Neuronal stem cell (in vitro differentiated cells): ENCODE results near the gene KIAA0232.
"Not testable (repeated sequence)": the region's sequence is repeated elsewhere in the genome, so short reads cannot be mapped to it uniquely, and the experiment has no call there.

Experiments used
- DNase-seq: peaks from one replicate; pipeline ENCODE4 v3.0.0-alpha.2; 2013; ENCODE audit warnings: low spot score
- H2AFZ ChIP-seq: one replicate; pipeline ENCODE4 v1.6.1; 2013; ENCODE audit warnings: mild to moderate bottlenecking, low read length, inconsistent platforms
- H2AK5ac ChIP-seq: 2 replicates; pipeline ENCODE4 v1.6.1; 2013; ENCODE audit warnings: low read depth, mild to moderate bottlenecking, inconsistent platforms, low read length, moderate library complexity, mixed read lengths
- H2BK120ac ChIP-seq: 2 replicates; pipeline ENCODE4 v1.6.1; 2013; ENCODE audit warnings: low read depth, mild to moderate bottlenecking, inconsistent platforms, low read length, moderate library complexity, mixed read lengths
- H2BK12ac ChIP-seq: one replicate; pipeline ENCODE4 v1.6.1; 2013; ENCODE audit warnings: low read length, inconsistent platforms
- H2BK15ac ChIP-seq: 2 replicates; pipeline ENCODE4 v1.6.1; 2013; ENCODE audit warnings: mild to moderate bottlenecking, low read length, inconsistent platforms, mixed read lengths
- H2BK5ac ChIP-seq: one replicate; pipeline ENCODE4 v1.6.1; 2013; ENCODE audit warnings: inconsistent platforms, mild to moderate bottlenecking, low read length, moderate library complexity
- H3K14ac ChIP-seq: one replicate; pipeline ENCODE4 v1.6.1; 2013; ENCODE audit warnings: low read length, inconsistent platforms
- H3K18ac ChIP-seq: 2 replicates; pipeline ENCODE4 v1.6.1; 2013; ENCODE audit warnings: low read length, inconsistent platforms
- H3K23ac ChIP-seq: 2 replicates; pipeline ENCODE4 v1.6.1; 2013; ENCODE audit warnings: low read depth, mild to moderate bottlenecking, mixed read lengths, low read length, inconsistent platforms; ENCODE audit not compliant: poor library complexity
- H3K27ac ChIP-seq: replicated peaks from 3 replicates; pipeline ENCODE4 v1.5.1; 2013; ENCODE audit warnings: low read length, inconsistent platforms
- H3K27me3 ChIP-seq, 3 experiments: 2 replicates each; pipeline ENCODE4 v1.6.1; 2013; ENCODE audit warnings: low read length in 3 of 3, mild to moderate bottlenecking in 2 of 3, inconsistent platforms in 1 of 3, low read depth in 1 of 3, mixed read lengths in 1 of 3, moderate library complexity in 1 of 3; ENCODE audit not compliant: control insufficient read depth in 3 of 3, insufficient read depth in 3 of 3
- H3K36me3 ChIP-seq, 2 donors: replicated peaks in 1 of 2; 2 replicates each; pipeline ENCODE4 v1.6.1; 2013; ENCODE audit warnings: low read length in 2 of 2; ENCODE audit not compliant: control insufficient read depth in 2 of 2, insufficient read depth in 2 of 2
- H3K4ac ChIP-seq: 2 replicates; pipeline ENCODE4 v1.6.1; 2013; ENCODE audit warnings: inconsistent platforms, mild to moderate bottlenecking, low read length, moderate library complexity
- H3K4me1 ChIP-seq, 2 donors: 1 replicate in 1 of 2; 2 replicates in 1 of 2; pipeline ENCODE4 v1.6.1; 2013; ENCODE audit warnings: low read length in 2 of 2, low read depth in 1 of 2; ENCODE audit not compliant: control insufficient read depth in 2 of 2, insufficient read depth in 1 of 2
- H3K4me2 ChIP-seq: one replicate; pipeline ENCODE4 v1.6.1; 2013; ENCODE audit warnings: mild to moderate bottlenecking, low read length, inconsistent platforms; ENCODE audit not compliant: insufficient read depth, poor library complexity, severe bottlenecking
- H3K4me3 ChIP-seq, 2 donors: 2 replicates each; pipeline ENCODE4 v1.5.1; 2013; ENCODE audit warnings: low read length in 2 of 2, mild to moderate bottlenecking in 2 of 2, inconsistent platforms in 1 of 2, moderate library complexity in 1 of 2
- H3K79me1 ChIP-seq: one replicate; pipeline ENCODE4 v1.6.1; 2013; ENCODE audit warnings: low read depth, mild to moderate bottlenecking, inconsistent platforms, low read length, moderate library complexity
- H3K9ac ChIP-seq: one replicate; pipeline ENCODE4 v1.6.1; 2013; ENCODE audit warnings: mild to moderate bottlenecking, low read depth, low read length, inconsistent platforms; ENCODE audit not compliant: poor library complexity
- H3K9me3 ChIP-seq, 2 donors: replicated peaks in 1 of 2; 2 replicates each; pipeline versions ENCODE3 to v1.6.1; 2013; ENCODE audit warnings: low read length in 2 of 2, mild to moderate bottlenecking in 2 of 2, inconsistent platforms in 1 of 2, low read depth in 1 of 2, mixed read lengths in 1 of 2, moderate library complexity in 1 of 2; ENCODE audit not compliant: control insufficient read depth in 2 of 2, insufficient read depth in 1 of 2
- H4K8ac ChIP-seq: one replicate; pipeline ENCODE4 v1.6.1; 2013; ENCODE audit warnings: low read depth, mild to moderate bottlenecking, inconsistent platforms, low read length, moderate library complexity
- H4K91ac ChIP-seq: one replicate; pipeline ENCODE4 v1.6.1; 2013; ENCODE audit warnings: low read length, low read depth, mild to moderate bottlenecking, inconsistent platforms; ENCODE audit not compliant: poor library complexity
- WGBS, 2 donors: extraction: QIAGEN DNeasy Blood & Tissue Kit; methylation state at CpG; one replicate each; pipeline ENCODE4 v1.1.7; 2013; ENCODE audit warnings: missing lambda C conversion rate in 2 of 2, mixed read lengths in 1 of 2; ENCODE audit not compliant: insufficient read length in 2 of 2, insufficient replicate concordance in 1 of 2; ENCODE audit errors: extremely low coverage in 2 of 2; 5-methylcytosine and 5-hydroxymethylcytosine counted together

The KIAA0232 gene

GRCh38 chr4:6905516-6906445 is 123.3 kb downstream of the KIAA0232 start:
- no peak overlapping the region for H2BK120ac ChIP-seq
- H3K14ac ChIP-seq, result no peak overlapping the region
- no peak overlapping the region for H3K4me3 ChIP-seq
- H3K18ac ChIP-seq, result no peak overlapping the region
- no peak overlapping the region for H3K27ac ChIP-seq
- no peaks in the 10 kb centered on the region for H3K9me3 ChIP-seq
- no peak overlapping the region for H3K9ac ChIP-seq
- no peak overlapping the region for H2BK12ac ChIP-seq
- H4K8ac ChIP-seq, result no peak overlapping the region
- no peak overlapping the region for H2BK15ac ChIP-seq
- H3K23ac ChIP-seq, result no peak overlapping the region
- peaks cover 3% of the 10 kb centered on the region for H3K79me1 ChIP-seq
- H3K4ac ChIP-seq, result no peak overlapping the region
- H2BK5ac ChIP-seq, result no peak overlapping the region
- WGBS, 2 donors, result no CpG with 5 or more reads among the region's 13 CpGs
- H2AK5ac ChIP-seq, result no peak overlapping the region
- H3K36me3 ChIP-seq, result no peaks in the 10 kb centered on the region
- H3K4me2 ChIP-seq, result no peak overlapping the region
- no peak overlapping the region for H4K91ac ChIP-seq
- H3K4me1 ChIP-seq, result peaks cover 9 to 13% of the 10 kb centered on the region in 2 donors
- H3K27me3 ChIP-seq, result peaks cover 0 to 15% (median 0%) of the 10 kb centered on the region in 3 experiments
- DNase-seq, result no peak
- H2AFZ ChIP-seq, result no peak overlapping the region

GRCh38 chr4:6906486-6906885 is 124.0 kb downstream of the KIAA0232 start:
- no CpG with 5 or more reads among the region's 6 CpGs for WGBS, 2 donors
- not testable (repeated sequence) for H2BK5ac ChIP-seq, H3K27me3 ChIP-seq, H3K4me2 ChIP-seq, H3K14ac ChIP-seq, H3K23ac ChIP-seq, H2BK15ac ChIP-seq, H3K9ac ChIP-seq, H4K91ac ChIP-seq, H3K36me3 ChIP-seq, H3K4me3 ChIP-seq, H2AK5ac ChIP-seq, H3K9me3 ChIP-seq, H3K79me1 ChIP-seq, DNase-seq, H2BK120ac ChIP-seq, H2AFZ ChIP-seq, H2BK12ac ChIP-seq, H3K18ac ChIP-seq, H3K4ac ChIP-seq, H4K8ac ChIP-seq, H3K27ac ChIP-seq
- peaks cover 13 to 14% of the 10 kb centered on the region in 2 donors for H3K4me1 ChIP-seq

DNA sequence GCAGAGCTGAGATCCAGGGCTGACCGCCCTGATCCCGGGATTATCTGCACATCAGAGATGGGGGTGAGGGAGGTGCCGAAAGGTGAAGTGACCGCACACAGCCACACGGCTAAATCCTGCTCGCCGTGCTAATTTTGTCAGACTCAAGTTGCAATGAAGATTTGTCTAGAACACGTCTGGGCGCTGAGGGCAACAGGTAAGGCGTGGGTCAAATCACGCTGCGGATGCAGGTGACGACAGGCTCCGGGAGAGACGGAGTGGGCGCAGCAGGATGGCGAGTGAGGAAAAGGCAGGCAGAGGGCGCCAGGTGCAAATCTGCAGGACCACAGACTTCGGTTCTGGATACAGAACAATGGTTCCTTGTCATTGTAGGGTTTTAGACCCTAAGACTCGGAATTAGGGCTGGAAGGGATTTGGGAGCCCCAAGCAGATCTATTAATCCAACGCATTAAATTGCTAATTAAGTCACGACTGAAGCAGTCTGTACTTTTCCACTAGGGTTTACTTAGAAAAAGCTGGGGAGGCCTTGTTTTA is 125.2 kb downstream of the KIAA0232 start:
- DNase-seq, result no peak
- H4K8ac ChIP-seq, result no peak overlapping the region
- no peak overlapping the region for H3K4me3 ChIP-seq
- H3K18ac ChIP-seq, result no peak overlapping the region
- no peak overlapping the region for H2BK15ac ChIP-seq
- WGBS, 2 donors, result no CpG with 5 or more reads among the region's 22 CpGs
- peak overlapping the region; percentile 39 for H2AFZ ChIP-seq
- H2AK5ac ChIP-seq, result no peak overlapping the region
- H3K4me2 ChIP-seq, result no peak overlapping the region
- H3K9me3 ChIP-seq, result peaks cover 0 to 2% of the 10 kb centered on the region in 2 donors
- H3K9ac ChIP-seq, result no peak overlapping the region
- no peak overlapping the region for H3K14ac ChIP-seq
- no peaks in the 10 kb centered on the region for H3K36me3 ChIP-seq
- H3K27ac ChIP-seq, result no peak overlapping the region
- H3K79me1 ChIP-seq, result peaks cover 10% of the 10 kb centered on the region
- H2BK120ac ChIP-seq, result no peak overlapping the region
- peaks cover 0 to 8% (median 0%) of the 10 kb centered on the region in 3 experiments for H3K27me3 ChIP-seq
- H3K23ac ChIP-seq, result no peak overlapping the region
- no peak overlapping the region for H3K4ac ChIP-seq
- H2BK12ac ChIP-seq, result no peak overlapping the region
- peaks cover 12 to 13% of the 10 kb centered on the region in 2 donors for H3K4me1 ChIP-seq
- no peak overlapping the region for H2BK5ac ChIP-seq
- H4K91ac ChIP-seq, result no peak overlapping the region

DNA sequence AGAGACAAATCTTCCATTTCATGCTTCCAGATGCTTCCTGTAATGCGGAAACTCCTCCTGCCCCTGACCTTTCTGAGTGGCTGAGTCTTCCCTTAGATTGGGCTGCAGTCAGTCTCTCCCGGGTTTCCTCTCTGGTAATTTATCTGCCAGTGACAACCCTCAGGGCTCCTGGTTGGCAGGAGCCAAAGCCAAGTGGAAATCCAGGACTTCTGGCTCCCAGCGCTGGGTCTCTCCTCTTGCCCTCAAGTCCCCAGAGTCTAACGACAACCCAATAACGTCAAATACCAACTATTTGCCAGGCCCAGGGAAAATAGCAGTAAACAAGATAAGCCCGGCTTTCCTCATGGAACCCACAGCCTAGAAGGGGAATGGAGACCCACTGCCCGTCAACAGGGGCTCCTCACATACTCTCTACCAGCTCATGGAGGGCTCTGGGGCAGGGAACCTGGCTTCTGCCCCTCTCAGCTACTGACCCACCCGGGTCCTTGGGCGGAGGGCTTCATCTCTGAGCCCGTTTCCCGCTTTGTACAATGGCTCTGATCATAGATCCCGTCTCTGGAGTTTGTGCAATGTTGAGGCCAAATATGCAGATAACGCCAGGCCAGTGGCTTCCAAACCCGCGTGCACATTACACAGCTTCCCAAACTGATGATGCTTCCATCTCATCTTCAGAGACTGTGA is 126.0 kb downstream of the KIAA0232 start:
- WGBS, 2 donors, result no CpG with 5 or more reads among the region's 15 CpGs
- peak overlapping the region; percentile 99 for H2AFZ ChIP-seq
- no peak for DNase-seq
- no peak overlapping the region for H3K23ac ChIP-seq
- H4K8ac ChIP-seq, result no peak overlapping the region
- H3K4me3 ChIP-seq, result peak overlapping the region; percentile 83 to 90
- no peak overlapping the region for H2BK15ac ChIP-seq
- no peak overlapping the region for H4K91ac ChIP-seq
- peaks cover 10% of the 10 kb centered on the region for H3K79me1 ChIP-seq
- peak overlapping the region; percentile 60 for H3K18ac ChIP-seq
- H3K4me1 ChIP-seq, result peaks cover 12 to 13% of the 10 kb centered on the region in 2 donors
- H3K27ac ChIP-seq, result no peak overlapping the region
- H2BK5ac ChIP-seq, result no peak overlapping the region
- H3K4ac ChIP-seq, result no peak overlapping the region
- H3K27me3 ChIP-seq, result peaks cover 0 to 8% (median 0%) of the 10 kb centered on the region in 3 experiments
- no peak overlapping the region for H2AK5ac ChIP-seq
- H3K9ac ChIP-seq, result no peak overlapping the region
- no peak overlapping the region for H3K14ac ChIP-seq
- H3K9me3 ChIP-seq, result peaks cover 0 to 2% of the 10 kb centered on the region in 2 donors
- peak overlapping the region; percentile 65 for H3K4me2 ChIP-seq
- no peak overlapping the region for H2BK12ac ChIP-seq
- no peak overlapping the region for H2BK120ac ChIP-seq
- H3K36me3 ChIP-seq, result no peaks in the 10 kb centered on the region
